Right forelimb (tissue), 1 donor: ENCODE measurements around the gene DNER.
"Not testable (repeated sequence)": the region's sequence is repeated elsewhere in the genome, so short reads cannot be mapped to it uniquely, and the experiment has no call there.

Experiments
- DNase-seq: peaks from one replicate; pipeline ENCODE4 v3.0.0-alpha.2; 2018

The DNER gene

DNA sequence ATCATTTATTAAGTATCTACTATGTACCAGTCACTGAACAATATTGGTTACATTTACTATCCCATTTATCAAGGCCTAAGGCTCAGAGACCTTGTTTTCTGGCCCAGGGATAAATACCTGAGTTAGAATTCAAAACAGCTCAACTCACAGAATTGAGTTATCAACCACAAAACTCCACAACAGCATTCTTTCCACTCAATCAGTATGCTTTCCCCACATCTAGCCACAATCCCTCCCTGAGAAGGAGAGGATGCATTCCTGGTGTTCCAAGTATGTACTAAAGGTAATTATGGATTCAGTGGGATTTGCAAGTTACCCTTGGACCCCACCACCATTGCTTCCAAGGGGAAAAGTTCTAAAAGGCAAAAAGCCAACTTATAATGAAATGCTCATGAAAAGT is 339.1 kb downstream of the DNER start:
- DNase-seq: no peak

DNA sequence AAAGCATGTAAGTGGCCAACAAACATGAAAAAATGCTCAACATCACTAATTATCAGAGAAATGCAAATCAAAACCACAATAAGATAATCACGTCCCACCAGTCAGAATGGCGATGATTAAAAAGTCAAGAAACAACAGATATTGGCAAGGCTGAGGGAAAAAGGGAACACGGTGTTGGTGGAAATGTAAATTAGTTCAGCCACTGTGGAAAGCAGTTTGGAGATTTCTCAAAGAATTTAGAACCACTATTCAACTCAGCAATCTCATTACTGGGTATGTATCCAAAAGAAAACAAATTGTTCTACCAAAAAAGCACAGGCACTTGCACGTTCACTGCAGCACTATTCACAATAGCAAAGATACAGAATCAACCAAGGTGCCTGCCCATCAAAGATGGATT is 341.0 kb downstream of the DNER start:
- DNase-seq: not testable (repeated sequence)

DNA sequence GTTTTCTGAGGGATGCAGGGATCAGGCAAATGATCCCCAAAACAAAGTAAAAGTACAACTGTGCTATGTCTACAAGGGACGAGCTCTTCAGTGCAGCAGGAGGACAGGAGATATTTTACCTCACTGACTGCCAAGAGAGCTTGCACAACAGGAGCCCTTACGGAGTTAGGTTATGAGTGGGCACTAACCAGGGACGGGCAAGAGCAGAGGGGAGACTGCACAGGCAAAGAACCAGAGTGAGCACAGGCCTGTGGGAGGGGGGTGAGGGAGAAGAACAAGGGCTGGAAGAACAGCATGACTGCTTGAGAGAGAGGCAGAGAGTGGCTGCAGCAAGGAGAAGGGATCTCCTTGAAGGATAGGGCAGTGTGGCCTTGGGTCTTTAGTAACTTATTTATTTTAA is 342.1 kb downstream of the DNER start:
- DNase-seq: no peak

DNA sequence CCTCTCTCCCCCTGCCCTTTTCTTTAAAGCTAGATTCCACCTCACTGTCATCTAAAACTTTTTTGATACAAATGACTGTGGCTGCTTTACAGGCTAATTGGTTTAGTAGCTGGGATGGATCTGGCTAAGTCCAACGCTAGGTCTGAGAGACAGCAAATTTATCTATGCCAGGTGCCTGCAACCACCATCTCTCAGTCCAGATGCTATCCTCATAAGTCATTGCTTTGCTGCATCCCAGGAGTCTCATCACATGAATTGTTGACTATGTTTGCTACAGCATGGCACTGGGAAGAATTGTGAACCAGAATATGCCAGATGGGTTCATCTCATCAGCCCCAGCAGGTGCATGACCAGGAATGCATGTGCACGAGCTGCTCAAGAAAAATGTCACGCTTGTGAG is 343.3 kb downstream of the DNER start:
- DNase-seq: no peak

DNA sequence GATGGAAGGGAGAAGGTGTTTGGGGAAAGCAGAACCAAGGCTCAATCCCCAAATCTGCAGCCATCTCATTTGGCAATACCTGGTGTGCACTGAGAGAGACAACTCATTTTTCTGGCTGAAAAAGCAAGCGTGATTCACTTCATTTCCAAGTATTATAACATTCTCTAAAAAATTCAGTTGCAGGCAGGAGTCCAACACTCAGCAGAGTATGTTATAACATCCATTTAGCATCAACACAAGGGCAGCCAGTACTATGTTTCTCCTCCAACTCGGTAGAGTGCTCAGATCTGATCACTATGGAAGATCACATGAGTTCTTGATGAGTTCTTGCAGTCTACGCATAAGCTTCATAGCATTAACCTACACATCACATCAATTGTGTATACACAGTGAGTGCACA is 343.8 kb downstream of the DNER start:
- no peak for DNase-seq

DNA sequence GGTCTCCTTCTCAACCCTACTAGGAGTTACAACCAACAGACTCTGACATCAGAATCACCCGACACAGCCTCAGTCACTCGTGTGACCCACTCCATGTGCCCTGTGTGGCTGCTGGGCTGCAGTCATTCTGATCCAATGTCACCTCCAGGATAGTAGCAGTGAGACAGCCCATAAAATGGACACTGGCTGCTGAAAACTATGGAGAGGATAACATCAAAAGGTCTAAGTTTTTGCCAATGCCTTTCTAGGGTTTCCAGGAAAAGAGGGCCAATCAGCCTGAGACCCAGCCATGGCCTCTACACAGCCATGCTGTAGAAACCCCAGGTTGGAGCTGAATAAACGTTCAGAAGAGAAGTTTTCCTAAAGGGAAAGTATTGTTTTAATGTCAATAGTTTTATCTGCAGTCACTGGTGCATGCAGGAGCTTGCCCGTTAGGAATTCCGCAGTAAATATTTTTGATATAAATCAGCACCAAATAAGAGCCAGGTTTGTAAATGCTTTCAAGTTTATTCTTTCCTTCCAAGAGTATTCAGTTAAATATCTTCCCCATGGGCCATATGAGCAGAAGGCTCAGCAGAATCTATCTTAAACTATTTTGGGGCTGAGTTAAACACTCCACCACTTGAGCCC is 351.1 kb downstream of the DNER start:
- DNase-seq: no peak

DNA sequence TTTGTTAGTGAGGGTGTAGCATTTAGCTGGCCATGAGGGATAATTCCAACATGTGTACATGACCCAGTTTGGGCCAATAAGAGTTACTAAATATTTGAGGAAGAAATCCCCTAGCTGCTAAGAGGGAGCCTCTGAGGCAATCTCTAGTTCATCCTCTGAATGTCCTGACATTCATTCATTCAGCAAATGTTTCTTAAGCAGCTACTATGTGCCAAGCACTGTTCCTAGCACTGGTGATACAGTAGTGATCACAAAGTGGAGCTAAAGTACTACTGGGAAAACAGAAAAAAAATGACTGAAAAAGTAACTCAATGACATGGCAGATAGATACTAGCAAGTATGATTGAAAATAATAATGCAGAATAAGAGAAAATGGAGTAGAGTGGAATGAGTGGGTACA is 363.5 kb downstream of the DNER start:
- no peak for DNase-seq

DNA sequence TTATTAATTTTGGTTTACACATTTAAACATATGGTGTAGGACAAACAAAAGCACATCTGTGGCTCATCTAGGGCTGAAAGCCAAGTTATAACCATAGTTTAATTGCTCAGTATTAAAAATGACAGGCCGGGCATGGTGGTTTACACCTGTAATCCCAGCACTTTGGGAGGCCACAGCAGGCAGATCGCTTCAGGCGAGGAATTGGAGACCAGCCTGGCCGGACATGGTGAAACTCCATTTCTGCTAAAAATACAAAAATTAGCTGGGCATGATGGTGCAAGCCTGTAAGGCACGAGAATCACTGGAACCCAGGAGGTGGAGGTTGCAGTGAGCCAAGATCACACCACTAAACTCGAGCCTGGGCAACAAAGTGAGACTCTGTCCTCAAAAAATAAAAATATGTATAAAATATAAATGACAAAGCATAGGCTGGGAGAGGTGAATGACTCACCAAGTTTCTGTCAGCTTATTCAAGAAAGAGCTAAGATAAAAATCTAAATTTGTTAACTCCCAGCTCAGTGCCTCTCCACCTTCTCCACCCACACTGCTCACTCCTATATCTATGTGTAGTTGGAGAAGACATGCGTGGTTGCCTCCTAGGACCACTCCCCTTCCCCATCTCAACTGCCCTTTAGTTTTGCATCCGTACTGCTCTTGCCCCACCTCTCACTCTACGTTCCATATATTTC is 364.1 kb downstream of the DNER start:
- DNase-seq: no peak

DNA sequence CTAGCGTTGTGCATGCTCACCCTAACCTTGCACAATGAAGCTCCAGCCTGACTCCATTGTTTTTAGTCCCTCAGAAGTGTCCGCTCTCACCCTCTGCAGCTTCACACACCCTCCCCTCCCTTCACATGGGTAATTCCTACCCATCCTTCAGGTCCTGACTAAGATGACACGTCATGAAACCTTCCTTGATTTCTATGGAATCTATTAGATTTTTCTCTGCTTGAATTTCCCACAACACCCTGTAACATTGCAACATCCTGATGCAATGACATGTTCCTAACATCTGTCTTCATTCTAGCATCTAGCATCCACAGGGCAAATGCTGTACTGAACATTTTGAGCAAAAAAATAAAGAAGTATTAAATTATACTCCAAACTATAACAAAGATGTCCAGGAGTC is 366.2 kb downstream of the DNER start:
- no peak for DNase-seq

DNA sequence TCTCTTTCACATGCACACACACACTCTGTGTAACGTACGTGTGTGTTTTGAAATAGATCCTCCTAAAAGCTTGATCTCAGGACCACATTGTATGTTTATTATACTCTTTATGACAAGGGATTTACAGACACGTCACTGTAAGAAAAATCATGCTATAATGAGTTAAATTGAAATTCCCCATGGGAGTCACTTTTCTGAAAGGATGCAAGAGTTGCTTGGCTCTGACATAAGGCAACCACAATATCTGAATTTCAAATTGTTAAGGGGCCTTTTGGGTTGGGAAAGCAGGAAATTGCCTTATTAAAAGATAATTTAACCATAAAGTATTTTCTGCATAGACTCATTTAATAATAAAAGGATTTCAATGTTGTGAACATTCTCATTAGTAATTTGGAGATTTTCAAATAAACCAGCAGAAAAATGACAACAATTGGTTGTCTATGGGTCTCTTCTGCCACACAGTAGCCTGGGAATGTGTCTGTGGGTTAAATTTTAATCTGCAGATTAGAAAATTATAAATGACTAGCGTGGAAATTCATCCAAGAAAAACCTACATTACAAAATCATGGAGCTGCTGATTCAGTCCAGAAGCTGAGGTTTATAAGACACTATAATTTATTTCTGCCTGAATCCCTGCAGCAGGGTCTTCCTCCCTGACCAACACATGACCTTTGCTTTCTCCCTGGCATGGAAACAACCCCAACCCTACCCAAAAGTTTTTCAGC is 367.4 kb downstream of the DNER start:
- no peak for DNase-seq

DNA sequence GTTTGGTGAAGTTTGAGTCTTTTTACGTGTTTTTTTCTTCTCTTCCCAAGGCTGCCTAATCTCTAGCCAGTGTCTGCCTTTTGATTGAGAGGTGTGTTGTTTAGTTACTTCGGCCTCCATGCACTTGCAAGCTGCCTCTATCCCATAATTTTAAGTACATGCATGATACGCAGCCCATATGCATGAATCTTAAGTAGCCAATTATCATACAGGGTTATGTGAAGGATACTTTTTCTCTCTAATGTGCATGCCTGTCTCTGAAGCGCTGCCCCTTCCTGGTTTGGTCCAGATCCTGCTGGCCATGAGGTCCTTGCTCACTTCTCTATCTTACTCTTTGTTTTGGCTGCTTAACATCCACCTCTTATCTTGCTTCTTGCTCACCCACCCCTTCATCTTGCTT is 369.4 kb downstream of the DNER start:
- no peak for DNase-seq

DNA sequence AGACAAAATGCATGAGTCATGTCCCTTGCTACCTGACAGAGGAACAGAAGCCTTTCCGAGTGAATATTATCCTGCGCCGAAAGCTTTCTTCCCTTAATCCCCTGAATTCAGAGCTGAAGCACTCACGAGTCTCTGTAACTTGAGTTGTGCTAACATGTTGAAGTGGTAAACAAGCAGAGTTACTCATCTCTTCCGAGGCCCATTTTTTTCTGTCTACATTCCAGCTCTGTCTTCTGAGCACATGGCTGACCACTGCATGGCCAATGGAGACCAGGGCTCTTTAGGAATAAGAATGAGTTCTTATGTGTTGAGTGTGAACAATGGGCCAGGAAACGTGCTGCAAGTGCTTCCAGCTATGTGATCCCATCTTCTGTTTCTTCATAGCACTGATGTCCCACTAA is 370.2 kb downstream of the DNER start:
- no peak for DNase-seq

DNA sequence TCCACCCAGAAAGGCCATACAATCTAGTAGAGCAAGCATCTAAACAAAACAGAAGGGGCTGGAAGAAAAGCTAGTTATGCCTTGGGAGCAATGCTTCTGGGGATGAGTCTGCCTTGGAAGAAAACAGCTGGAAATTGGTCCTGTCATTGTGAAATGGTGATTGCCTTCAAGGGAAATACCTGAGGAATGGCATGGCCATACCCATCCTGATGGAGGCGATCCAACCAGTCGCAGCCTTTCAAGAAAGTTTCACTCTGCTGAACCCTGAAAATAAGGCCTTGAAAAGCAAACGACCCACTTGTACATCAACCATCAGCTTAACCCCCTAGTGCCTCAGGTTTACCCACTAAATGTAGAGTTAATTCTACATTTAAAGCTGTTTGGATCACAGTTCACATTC is 370.7 kb downstream of the DNER start:
- no peak for DNase-seq

DNA sequence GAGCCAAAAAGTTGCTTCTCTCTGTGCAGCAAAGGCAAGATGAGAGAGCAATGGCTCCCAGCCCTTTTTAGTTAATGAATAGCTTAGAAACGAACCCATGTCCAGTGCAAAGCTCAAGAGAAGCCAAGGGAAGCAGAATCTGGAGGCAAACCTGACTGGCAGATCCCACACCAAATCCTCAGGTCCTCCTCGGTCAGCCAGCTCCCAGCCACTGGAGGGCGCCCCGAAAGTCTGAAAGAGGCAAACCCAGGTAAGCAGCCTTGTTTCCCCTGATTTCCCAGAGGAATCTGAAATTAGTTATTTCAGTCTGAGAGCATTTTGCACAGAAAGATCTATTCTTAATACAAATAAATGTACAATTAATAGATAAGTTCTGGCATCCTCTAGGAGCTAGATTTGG is 372.0 kb downstream of the DNER start:
- no peak for DNase-seq

DNA sequence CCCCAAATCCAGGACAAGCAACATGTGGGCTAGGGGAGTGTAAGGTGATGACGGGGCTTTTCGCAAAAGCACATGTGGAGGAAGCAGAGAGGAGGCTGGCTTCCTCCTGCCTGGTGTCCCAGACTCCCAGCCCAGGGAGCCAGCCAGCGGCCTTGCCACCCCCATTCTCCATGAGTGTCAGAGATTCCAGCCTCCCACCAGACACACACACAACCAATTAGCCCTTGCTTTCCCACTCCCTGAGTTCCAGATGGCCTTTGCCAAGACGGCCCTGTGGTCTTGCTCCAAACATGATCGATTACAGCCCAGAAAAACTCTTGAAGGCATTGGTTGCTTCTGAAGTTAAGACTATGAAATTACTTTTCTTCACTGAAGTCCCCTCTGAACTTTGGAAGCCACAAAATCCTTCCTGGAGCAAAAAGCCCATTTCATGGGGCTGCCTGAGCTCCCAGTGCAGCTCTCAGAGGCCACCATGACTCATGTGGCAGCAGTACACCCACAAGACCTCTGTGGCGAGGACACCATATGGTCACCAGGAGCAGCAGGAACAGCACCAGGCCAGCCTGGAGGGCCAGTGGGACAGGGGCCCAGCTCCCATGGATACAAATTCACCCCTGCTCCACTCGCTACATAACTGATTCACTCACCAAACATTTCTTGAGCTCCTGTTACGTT is 374.1 kb downstream of the DNER start:
- DNase-seq: no peak

DNA sequence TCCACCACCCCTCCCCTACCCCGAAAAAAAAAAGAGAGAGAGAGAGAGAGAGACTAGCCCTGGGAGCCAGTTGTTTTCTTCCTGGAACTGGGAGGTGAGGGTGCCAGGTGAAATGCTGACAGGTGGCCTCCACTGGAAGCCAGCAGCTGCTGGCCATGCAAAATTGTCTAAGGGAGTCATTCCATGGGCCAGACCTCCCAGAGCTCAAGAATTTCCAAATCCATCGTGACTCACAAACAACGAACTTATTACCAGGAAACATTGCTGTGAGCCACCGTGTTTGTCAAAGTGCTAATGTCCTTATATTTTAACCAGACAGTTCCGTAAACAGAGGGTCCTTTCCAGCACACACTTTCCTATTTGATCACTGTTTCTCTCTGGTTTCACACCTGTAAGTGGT is 374.7 kb downstream of the DNER start:
- DNase-seq: no peak

DNA sequence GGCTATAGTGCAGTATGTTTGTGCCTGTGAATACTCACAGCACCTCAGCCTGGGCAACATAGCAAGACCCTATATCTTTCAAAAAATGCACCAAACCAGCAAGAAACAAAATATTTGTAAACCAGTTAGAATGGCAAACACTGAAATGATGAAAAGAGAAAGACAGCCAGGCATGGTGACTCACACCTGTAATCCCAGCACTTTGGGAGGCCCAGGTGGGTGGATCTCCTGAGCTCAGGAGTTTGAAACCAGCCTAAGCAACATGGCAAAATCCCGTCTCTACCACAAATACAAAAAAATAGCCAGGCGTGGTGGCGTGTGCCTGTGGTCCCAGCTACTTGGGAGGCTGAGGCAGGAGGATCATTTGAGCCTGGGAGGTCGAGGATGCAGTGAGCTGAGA is 375.2 kb downstream of the DNER start:
- DNase-seq: not testable (repeated sequence)

DNA sequence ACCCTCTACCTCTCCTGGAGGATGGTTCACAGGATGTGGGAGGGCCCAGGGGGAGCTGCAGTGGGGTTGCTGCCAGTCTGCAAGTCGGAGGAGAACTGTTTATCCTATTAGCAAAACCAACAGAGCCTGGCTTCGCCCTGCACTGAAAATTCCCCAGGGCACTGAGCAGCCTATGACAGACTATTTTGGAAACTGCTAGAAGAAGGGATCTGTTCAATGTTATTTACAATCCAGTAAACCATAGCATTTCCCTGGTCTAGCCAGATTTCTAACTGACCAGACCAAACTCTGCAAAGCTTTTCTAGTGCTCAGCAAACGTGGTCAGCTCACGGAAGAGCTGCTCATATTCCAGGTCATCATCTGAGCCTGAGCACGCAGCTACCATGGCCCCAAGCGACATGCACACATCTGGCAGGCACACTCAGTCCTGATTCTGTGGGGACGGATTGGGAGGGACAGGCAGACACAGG is 378.4 kb downstream of the DNER start:
- no peak for DNase-seq

DNA sequence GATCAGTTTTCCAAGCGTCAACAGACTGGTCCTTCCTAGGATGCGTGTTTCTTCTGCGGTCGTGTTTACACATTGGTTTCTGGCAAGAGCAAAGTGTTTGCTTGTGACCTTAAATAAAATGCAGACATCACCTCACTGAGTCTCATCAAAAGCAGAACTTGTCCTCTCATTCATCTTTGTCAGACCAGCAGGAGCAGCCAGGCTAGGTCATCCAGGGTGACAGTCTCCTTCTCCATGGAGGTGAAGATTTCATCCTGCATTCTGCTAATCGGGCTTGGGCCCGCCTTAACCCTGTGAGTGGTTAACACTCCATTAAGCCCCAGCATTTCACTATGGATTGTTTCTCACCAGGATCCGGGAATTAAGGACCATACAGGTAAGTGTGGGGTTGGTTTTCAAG is 379.0 kb downstream of the DNER start:
- no peak for DNase-seq

DNA sequence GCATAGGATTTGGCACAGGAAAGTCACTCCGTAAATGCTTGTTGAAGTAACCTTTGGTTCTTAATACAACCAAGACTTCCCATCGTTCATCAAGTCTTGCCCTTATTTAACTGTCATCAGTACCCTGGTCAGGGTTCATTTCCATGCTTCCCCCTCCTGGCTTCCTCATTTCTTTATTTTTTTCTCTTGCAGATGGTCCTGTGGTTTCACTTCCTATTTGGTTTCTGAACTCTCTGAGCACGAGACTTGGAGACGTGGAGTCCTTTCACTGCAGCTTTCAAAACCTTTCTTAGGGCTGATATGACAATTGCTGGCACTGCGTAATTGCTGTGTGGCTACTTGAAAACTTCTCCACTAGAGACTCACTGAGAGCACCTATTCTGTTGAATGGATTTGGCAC is 383.4 kb downstream of the DNER start:
- DNase-seq: no peak

DNA sequence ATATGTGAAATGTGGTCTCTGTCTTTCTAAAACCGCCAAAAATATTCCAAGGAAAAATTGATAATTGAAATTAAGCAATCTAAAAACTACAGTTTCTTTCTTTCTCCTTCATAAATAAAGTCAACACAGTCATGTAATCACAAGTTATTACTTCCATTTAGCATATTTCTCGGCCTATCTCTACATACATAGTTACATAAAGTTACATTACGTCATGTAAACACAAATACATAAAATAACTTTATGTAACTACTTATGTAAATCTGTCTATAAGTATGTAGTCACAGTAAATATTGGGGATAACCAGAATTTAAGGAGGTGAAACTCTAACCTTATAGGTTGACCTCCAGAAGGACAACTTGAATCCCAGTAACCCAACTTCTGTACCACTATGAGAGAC is 394.8 kb downstream of the DNER start:
- DNase-seq: no peak

DNA sequence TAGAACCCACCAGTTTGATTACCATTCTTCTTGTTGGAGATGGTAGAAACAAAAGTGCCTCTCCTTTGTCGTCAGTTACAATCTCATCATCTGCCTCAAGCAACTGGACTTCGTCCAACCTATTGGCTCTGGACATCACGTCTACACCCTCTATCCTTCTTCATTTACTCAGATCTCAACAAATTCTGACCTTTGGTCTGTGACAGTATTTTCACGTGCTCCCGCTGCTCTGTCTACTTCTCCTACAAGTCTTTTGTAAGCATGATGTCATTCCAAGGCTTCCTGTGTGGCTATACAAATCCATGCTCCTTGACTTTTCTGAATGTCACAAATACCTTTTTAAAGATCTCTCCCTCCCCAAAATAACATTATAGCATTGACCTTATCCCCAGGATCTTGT is 400.2 kb downstream of the DNER start:
- DNase-seq: no peak

DNA sequence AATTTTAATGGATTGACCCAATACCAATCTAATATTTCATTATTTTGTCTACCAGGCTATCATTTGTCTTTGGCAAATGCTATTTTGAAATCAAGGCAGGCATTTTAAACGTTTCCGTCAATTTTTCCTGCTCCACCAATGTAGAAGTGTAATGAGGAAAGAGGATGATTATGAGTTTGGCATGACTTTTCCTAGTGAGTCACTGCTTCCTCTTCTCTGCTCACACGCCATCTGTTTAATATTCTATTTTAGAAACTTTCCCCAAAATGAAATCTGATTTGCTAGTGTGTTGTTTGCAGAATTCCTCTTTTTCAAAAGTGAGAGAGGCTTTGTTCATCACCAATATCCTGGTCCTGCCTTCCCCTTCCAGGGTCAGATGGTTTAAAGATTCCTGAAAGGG is 400.8 kb downstream of the DNER start:
- DNase-seq: no peak
